ENCODE results near the gene SEC24D.

DNA sequence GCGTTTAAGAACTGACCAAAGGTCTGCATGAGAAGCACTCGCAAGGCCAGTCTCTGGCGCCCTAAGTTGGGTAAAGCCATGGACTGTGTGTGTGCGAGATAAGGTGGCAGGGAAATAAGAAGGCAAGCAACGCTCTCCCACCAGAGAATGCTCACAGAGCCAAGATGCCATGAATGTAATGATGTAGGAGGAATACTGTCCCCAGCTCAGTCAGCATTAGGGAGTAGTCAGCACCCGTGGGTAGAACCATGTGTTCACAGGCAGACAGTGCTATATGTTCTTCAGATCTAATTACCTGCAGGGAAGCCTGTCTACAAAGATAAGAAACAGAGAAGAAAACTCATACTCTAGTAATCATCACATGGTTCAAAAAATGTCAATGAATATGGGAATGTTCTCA lies 68.8 kb downstream of the SEC24D start:
- TF ChIP-seq, protein P1, sequence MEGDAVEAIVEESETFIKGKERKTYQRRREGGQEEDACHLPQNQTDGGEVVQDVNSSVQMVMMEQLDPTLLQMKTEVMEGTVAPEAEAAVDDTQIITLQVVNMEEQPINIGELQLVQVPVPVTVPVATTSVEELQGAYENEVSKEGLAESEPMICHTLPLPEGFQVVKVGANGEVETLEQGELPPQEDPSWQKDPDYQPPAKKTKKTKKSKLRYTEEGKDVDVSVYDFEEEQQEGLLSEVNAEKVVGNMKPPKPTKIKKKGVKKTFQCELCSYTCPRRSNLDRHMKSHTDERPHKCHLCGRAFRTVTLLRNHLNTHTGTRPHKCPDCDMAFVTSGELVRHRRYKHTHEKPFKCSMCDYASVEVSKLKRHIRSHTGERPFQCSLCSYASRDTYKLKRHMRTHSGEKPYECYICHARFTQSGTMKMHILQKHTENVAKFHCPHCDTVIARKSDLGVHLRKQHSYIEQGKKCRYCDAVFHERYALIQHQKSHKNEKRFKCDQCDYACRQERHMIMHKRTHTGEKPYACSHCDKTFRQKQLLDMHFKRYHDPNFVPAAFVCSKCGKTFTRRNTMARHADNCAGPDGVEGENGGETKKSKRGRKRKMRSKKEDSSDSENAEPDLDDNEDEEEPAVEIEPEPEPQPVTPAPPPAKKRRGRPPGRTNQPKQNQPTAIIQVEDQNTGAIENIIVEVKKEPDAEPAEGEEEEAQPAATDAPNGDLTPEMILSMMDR (IDR thresholded peaks at IDR 0.05), result no peak
- TF ChIP-seq POLR2AphosphoS5 (IDR thresholded peaks at IDR 0.05) (no peak), POLR2A (IDR thresholded peaks at IDR 0.05) (no peak)

All from transverse colon (tissue), 4 donors.